H1 (cell line): ENCODE measurements around the gene KSR2. TPM values are rescaled to one million over a fixed set of nuclear protein-coding genes. Genes with fewer than 3 reads are reported as not detected.

Experiments
- BCL11A ChIP-seq, 2 experiments: IDR thresholded peaks; one replicate each; pipeline ENCODE4 v1.6.1; 2011; ENCODE audit warnings: low read depth in 2 of 2, low read length in 2 of 2, mild to moderate bottlenecking in 2 of 2
- CBX8 ChIP-seq: fragments of 300-800, 300-1000 bp; sonication (generic); IDR thresholded peaks from 2 replicates; pipeline ENCODE4 v1.7.1; 2016; ENCODE audit warnings: low read depth, low read length, borderline replicate concordance
- EGR1 ChIP-seq: IDR thresholded peaks from 2 replicates; pipeline ENCODE4 v1.6.1; 2011; ENCODE audit warnings: low read depth, low read length, borderline replicate concordance
- GABPA ChIP-seq: IDR thresholded peaks from 2 replicates; pipeline ENCODE4 v1.6.1; 2011; ENCODE audit warnings: mild to moderate bottlenecking, low read length, moderate library complexity, borderline replicate concordance; ENCODE audit not compliant: insufficient read depth
- JUND ChIP-seq: IDR thresholded peaks from 2 replicates; pipeline ENCODE4 v1.6.1; 2011; ENCODE audit warnings: mild to moderate bottlenecking, improper control_type of control experiment, low read length
- TEAD4 ChIP-seq: IDR thresholded peaks from 2 replicates; pipeline ENCODE4 v1.6.1; 2012; ENCODE audit warnings: low read depth, low read length, inconsistent platforms, mixed read lengths
- polyA plus RNA-seq, 7 experiments: library from polyadenylated mRNA; depleted of rRNA in 3 of 7; stranded (reverse) in 5 of 7; unstranded in 2 of 7; fragments of >200 nt in 5 of 7; fragments of 200-250 nt in 2 of 7; gene quantifications; 1 replicate in 5 of 7; 2 replicates in 1 of 7; 4 replicates in 1 of 7; pipeline versions ENCODE4 v1.2.1 to v1.2.3, GENCODE V29; 2011 to 2013; ENCODE audit warnings: missing spikeins in 2 of 7, mixed read lengths in 2 of 7
- total RNA-seq: library from RNA; stranded (reverse); fragmentation: NEBNext Ultra II Directional; extraction: Animal tissue kit (Norgen Biotek cat#: 25700); gene quantifications from 2 replicates; pipeline ENCODE4 v1.2.1, GENCODE V29; 2021
- TF ChIP-seq, protein P1 (sequence below): fragments of 300-600 bp; sonication (generic); IDR thresholded peaks from 2 replicates; pipeline ENCODE4 v1.7.1; 2012; ENCODE audit warnings: low read length, moderate library complexity, mild to moderate bottlenecking, inconsistent platforms; ENCODE audit not compliant: insufficient replicate concordance
- TF ChIP-seq, protein P2 (sequence below): IDR thresholded peaks from 2 replicates; pipeline ENCODE4 v1.6.1; 2011; ENCODE audit warnings: low read length, improper control_type of control experiment

Gene KSR2
- total and polyA plus RNA-seq, 2 of the 8 experiments (the other 6 are each of a cell fraction or from before 2014, with no cell fraction given): 0.74 to 2.2 TPM

DNA sequence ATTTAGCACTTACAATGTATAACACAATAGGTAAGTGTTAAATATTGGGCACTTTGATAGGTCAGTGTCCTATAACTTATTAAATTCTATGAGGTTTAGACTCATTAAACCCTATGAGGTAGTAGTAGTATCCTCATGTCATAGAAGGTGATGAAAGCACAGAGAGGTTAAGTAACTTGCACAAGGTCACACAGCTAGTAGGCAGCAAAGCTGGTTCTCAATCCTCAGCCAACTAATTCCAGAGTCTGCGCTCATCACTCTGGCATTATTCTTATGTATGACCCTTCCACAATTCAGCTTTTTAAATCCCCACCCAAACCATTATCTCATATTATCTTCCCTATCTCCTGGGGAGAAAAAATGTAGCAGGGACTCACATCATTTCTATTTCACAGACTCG, 141.1 kb downstream of the KSR2 start (continued):
- TF ChIP-seq, protein P1, sequence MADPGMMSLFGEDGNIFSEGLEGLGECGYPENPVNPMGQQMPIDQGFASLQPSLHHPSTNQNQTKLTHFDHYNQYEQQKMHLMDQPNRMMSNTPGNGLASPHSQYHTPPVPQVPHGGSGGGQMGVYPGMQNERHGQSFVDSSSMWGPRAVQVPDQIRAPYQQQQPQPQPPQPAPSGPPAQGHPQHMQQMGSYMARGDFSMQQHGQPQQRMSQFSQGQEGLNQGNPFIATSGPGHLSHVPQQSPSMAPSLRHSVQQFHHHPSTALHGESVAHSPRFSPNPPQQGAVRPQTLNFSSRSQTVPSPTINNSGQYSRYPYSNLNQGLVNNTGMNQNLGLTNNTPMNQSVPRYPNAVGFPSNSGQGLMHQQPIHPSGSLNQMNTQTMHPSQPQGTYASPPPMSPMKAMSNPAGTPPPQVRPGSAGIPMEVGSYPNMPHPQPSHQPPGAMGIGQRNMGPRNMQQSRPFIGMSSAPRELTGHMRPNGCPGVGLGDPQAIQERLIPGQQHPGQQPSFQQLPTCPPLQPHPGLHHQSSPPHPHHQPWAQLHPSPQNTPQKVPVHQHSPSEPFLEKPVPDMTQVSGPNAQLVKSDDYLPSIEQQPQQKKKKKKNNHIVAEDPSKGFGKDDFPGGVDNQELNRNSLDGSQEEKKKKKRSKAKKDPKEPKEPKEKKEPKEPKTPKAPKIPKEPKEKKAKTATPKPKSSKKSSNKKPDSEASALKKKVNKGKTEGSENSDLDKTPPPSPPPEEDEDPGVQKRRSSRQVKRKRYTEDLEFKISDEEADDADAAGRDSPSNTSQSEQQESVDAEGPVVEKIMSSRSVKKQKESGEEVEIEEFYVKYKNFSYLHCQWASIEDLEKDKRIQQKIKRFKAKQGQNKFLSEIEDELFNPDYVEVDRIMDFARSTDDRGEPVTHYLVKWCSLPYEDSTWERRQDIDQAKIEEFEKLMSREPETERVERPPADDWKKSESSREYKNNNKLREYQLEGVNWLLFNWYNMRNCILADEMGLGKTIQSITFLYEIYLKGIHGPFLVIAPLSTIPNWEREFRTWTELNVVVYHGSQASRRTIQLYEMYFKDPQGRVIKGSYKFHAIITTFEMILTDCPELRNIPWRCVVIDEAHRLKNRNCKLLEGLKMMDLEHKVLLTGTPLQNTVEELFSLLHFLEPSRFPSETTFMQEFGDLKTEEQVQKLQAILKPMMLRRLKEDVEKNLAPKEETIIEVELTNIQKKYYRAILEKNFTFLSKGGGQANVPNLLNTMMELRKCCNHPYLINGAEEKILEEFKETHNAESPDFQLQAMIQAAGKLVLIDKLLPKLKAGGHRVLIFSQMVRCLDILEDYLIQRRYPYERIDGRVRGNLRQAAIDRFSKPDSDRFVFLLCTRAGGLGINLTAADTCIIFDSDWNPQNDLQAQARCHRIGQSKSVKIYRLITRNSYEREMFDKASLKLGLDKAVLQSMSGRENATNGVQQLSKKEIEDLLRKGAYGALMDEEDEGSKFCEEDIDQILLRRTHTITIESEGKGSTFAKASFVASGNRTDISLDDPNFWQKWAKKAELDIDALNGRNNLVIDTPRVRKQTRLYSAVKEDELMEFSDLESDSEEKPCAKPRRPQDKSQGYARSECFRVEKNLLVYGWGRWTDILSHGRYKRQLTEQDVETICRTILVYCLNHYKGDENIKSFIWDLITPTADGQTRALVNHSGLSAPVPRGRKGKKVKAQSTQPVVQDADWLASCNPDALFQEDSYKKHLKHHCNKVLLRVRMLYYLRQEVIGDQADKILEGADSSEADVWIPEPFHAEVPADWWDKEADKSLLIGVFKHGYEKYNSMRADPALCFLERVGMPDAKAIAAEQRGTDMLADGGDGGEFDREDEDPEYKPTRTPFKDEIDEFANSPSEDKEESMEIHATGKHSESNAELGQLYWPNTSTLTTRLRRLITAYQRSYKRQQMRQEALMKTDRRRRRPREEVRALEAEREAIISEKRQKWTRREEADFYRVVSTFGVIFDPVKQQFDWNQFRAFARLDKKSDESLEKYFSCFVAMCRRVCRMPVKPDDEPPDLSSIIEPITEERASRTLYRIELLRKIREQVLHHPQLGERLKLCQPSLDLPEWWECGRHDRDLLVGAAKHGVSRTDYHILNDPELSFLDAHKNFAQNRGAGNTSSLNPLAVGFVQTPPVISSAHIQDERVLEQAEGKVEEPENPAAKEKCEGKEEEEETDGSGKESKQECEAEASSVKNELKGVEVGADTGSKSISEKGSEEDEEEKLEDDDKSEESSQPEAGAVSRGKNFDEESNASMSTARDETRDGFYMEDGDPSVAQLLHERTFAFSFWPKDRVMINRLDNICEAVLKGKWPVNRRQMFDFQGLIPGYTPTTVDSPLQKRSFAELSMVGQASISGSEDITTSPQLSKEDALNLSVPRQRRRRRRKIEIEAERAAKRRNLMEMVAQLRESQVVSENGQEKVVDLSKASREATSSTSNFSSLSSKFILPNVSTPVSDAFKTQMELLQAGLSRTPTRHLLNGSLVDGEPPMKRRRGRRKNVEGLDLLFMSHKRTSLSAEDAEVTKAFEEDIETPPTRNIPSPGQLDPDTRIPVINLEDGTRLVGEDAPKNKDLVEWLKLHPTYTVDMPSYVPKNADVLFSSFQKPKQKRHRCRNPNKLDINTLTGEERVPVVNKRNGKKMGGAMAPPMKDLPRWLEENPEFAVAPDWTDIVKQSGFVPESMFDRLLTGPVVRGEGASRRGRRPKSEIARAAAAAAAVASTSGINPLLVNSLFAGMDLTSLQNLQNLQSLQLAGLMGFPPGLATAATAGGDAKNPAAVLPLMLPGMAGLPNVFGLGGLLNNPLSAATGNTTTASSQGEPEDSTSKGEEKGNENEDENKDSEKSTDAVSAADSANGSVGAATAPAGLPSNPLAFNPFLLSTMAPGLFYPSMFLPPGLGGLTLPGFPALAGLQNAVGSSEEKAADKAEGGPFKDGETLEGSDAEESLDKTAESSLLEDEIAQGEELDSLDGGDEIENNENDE: no peak
- TF ChIP-seq TEAD4 (no peak), EGR1 (no peak), CBX8 (no peak), BCL11A (IDR thresholded peaks at IDR 0.05; ENCODE audit: low read depth in 2 of 2, low read length in 2 of 2) (no peak), GABPA (no peak), JUND (no peak)
- TF ChIP-seq, protein P2, sequence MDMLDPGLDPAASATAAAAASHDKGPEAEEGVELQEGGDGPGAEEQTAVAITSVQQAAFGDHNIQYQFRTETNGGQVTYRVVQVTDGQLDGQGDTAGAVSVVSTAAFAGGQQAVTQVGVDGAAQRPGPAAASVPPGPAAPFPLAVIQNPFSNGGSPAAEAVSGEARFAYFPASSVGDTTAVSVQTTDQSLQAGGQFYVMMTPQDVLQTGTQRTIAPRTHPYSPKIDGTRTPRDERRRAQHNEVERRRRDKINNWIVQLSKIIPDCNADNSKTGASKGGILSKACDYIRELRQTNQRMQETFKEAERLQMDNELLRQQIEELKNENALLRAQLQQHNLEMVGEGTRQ: no peak
